Thyroid gland (tissue), 4 donors: ENCODE results near the gene ETS1.

Source experiments
- POLR2A ChIP-seq, 2 donors: fragments of 450-650 bp; IDR thresholded peaks; one replicate each; pipeline ENCODE4 v1.6.1; 2017; ENCODE audit warnings: antibody characterized with exemption in 2 of 2, mild to moderate bottlenecking in 2 of 2, moderate library complexity in 1 of 2
- TF ChIP-seq, protein P1 (sequence below), 6 experiments: fragments of 200-600 bp in 3 of 6; fragments of 450-650 bp in 3 of 6; sonication (generic) in 3 of 6; IDR thresholded peaks; one replicate each; pipeline ENCODE4 v1.5.1; 2016 to 2019; ENCODE audit warnings: antibody characterized with exemption in 6 of 6, mild to moderate bottlenecking in 2 of 6, inconsistent platforms in 1 of 6, moderate library complexity in 1 of 6

DNA sequence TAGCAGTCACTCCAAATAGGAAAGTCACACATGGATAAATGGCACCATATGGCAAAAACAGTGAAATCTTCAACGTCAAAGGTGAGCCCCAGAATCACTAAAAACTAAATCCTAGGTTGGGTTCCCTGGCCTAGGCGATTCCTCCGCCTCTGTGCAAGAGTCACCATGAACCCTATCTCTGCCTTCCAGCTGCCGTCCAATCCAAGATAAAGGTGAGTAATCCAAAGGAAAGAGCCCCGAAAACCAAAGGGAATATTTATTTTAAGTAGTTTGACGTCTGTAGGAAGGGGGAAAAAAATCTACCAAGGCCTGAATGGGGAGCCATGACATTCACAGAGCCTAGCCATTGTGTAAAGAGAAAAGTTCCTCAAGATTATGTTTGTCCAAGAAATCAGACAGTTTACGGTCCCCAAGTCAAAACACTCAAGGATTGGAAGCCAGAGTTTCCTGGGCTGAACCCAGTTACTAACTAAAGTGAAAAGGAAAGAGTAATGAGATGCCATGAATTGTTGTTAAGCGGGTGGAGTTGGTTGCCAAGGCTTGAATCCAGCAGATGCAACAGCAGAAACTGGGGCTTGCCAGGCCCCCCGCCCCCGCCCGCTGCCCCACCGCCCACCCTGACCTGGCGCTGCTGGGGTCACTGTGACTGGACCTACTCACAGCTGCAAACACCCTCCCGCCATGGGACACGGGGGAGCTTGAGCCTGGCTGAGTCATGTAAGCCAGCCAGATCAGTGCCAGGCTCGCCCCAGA is 39.7 kb upstream of the ETS1 start:
- TF ChIP-seq POLR2A (IDR thresholded peaks at IDR 0.05) = no peak
- TF ChIP-seq, protein P1, sequence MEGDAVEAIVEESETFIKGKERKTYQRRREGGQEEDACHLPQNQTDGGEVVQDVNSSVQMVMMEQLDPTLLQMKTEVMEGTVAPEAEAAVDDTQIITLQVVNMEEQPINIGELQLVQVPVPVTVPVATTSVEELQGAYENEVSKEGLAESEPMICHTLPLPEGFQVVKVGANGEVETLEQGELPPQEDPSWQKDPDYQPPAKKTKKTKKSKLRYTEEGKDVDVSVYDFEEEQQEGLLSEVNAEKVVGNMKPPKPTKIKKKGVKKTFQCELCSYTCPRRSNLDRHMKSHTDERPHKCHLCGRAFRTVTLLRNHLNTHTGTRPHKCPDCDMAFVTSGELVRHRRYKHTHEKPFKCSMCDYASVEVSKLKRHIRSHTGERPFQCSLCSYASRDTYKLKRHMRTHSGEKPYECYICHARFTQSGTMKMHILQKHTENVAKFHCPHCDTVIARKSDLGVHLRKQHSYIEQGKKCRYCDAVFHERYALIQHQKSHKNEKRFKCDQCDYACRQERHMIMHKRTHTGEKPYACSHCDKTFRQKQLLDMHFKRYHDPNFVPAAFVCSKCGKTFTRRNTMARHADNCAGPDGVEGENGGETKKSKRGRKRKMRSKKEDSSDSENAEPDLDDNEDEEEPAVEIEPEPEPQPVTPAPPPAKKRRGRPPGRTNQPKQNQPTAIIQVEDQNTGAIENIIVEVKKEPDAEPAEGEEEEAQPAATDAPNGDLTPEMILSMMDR (IDR thresholded peaks at IDR 0.05) = no peak
